Activated naive CD4-positive, alpha-beta T cell treated with anti-CD3 and anti-CD28 coated beads, Interleukin-2, amount 50 U/mL, for 24 hours (primary cell): ENCODE data around the gene RANBP3L.
"Not testable (repeated sequence)": the region's sequence is repeated elsewhere in the genome, so short reads cannot be mapped to it uniquely, and the experiment has no call there.

Experiments used
- H3K27ac Mint-ChIP-seq: one replicate; pipeline ENCODE4 v1.8.0; 2021; ENCODE audit warnings: mild to moderate bottlenecking, mixed read lengths
- H3K27me3 Mint-ChIP-seq: one replicate; pipeline ENCODE4 v1.8.0; 2021; ENCODE audit warnings: mixed read lengths
- H3K36me3 Mint-ChIP-seq: one replicate; pipeline ENCODE4 v1.8.0; 2021; ENCODE audit warnings: mixed read lengths
- H3K4me1 Mint-ChIP-seq: one replicate; pipeline ENCODE4 v1.8.0; 2021; ENCODE audit warnings: mixed read lengths
- H3K4me3 Mint-ChIP-seq: one replicate; pipeline ENCODE4 v1.8.0; 2021; ENCODE audit warnings: mild to moderate bottlenecking, mixed read lengths
- H3K9me3 Mint-ChIP-seq: one replicate; pipeline ENCODE4 v1.8.0; 2021; ENCODE audit warnings: mixed read lengths

RANBP3L gene, protein sequence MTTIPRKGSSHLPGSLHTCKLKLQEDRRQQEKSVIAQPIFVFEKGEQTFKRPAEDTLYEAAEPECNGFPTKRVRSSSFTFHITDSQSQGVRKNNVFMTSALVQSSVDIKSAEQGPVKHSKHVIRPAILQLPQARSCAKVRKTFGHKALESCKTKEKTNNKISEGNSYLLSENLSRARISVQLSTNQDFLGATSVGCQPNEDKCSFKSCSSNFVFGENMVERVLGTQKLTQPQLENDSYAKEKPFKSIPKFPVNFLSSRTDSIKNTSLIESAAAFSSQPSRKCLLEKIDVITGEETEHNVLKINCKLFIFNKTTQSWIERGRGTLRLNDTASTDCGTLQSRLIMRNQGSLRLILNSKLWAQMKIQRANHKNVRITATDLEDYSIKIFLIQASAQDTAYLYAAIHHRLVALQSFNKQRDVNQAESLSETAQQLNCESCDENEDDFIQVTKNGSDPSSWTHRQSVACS

DNA sequence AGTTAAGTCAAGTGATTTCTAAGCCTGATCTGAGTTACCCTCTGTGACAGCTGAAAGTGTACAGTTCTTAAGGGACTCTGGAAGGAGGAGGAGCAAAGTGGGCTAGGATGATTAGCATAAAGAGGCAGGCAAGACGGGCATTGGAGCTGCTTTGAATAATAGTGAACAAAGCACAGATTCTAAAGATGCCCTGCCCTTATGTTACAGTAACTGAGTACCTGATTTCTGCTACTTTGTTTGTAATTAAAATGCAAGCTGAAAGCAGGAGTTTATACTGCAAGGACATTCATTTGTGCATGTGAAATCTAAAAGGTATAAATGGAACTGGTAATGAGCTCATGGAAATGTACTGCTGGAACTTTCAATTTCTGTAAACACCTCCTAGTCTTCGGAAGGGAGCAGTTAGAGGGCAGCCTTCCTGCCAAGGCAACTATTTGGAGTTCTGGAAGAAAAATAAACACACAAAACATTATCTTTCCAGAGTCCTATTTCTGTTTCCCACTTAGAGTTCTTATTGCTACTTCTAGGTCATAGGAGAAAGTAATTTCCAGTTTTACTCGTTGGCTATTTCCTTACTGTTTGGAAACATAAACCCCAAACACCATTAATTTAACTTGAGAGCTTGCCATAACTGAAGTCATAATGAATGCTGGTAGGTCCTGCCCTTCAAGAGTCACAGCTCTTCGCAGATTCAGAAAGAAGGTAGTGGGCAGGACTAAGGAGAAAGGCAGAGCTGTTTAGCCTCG lies at the start of gene RANBP3L:
Gene RANBP3L, minus strand, starts transcription at position 45 of the 746 bp plus-strand sequence. CDS start 486 bp downstream, outside the sequence.
- H3K4me1 Mint-ChIP-seq, result peaks cover 9% of the 10 kb centered on the region
- H3K36me3 Mint-ChIP-seq, result no peaks in the 10 kb centered on the region
- no peak within 1 kb of the TSS for H3K4me3 Mint-ChIP-seq
- H3K9me3 Mint-ChIP-seq, result no peaks in the 10 kb centered on the region
- H3K27ac Mint-ChIP-seq, result no peak within 1 kb of the TSS
- H3K27me3 Mint-ChIP-seq, result peaks cover 1% of the 10 kb centered on the region

- Mint-ChIP-seq H3K4me1 (no peaks in the 10 kb centered on the region), H3K9me3 (no peaks in the 10 kb centered on the region), H3K27ac (no peak overlapping the region), H3K27me3 (peaks cover 8% of the 10 kb centered on the region), H3K4me3 (no peak overlapping the region), H3K36me3 (no peaks in the 10 kb centered on the region)
Measured at GRCh38 chr5:36346896-36347690, 45.4 kb upstream of the RANBP3L start.

- no peaks in the 10 kb centered on the region for H3K4me1 Mint-ChIP-seq
- H3K27ac Mint-ChIP-seq, result no peak overlapping the region
- no peaks in the 10 kb centered on the region for H3K36me3 Mint-ChIP-seq
- no peak overlapping the region for H3K4me3 Mint-ChIP-seq
- peaks cover 9% of the 10 kb centered on the region for H3K27me3 Mint-ChIP-seq
- H3K9me3 Mint-ChIP-seq, result no peaks in the 10 kb centered on the region
Measured at GRCh38 chr5:36344899-36345298, 43.2 kb upstream of the RANBP3L start.

- H3K9me3 Mint-ChIP-seq, H3K27ac Mint-ChIP-seq, H3K36me3 Mint-ChIP-seq, H3K4me3 Mint-ChIP-seq, H3K27me3 Mint-ChIP-seq, H3K4me1 Mint-ChIP-seq: not testable (repeated sequence)
Measured at GRCh38 chr5:36341720-36342119, 40.0 kb upstream of the RANBP3L start.

GRCh38 chr5:36337597-36337996 lies 35.9 kb upstream of the RANBP3L start:
- Mint-ChIP-seq H3K27me3 (peaks cover 11% of the 10 kb centered on the region), H3K9me3 (no peaks in the 10 kb centered on the region), H3K4me3 (no peak overlapping the region), H3K36me3 (no peaks in the 10 kb centered on the region), H3K27ac (no peak overlapping the region), H3K4me1 (no peaks in the 10 kb centered on the region)

GRCh38 chr5:36334315-36334714 lies 32.6 kb upstream of the RANBP3L start:
- no peak overlapping the region for H3K27ac Mint-ChIP-seq
- H3K27me3 Mint-ChIP-seq, result peaks cover 3% of the 10 kb centered on the region
- H3K9me3 Mint-ChIP-seq, result no peaks in the 10 kb centered on the region
- no peak overlapping the region for H3K4me3 Mint-ChIP-seq
- H3K4me1 Mint-ChIP-seq, result no peaks in the 10 kb centered on the region
- H3K36me3 Mint-ChIP-seq, result no peaks in the 10 kb centered on the region

DNA sequence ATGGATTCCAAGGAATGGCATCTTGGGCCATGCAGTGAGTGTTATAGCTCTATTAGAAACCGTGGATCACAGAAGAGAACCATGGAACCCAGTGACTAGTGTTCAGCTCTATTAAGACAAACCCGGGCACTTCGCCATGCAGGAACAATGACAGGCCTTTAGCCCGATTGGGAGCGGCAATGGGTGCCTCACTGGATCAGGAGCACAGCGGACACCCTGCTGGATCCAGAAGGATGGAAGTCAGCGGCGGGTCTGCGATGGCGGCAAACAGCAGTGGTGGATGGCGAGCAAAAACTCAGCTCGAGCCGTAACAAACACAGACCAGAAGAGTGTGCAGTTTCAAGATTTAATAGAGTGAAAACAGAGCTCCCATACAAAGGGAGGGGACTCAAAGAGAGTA lies 31.0 kb upstream of the RANBP3L start:
- H3K9me3 Mint-ChIP-seq, H3K27ac Mint-ChIP-seq, H3K27me3 Mint-ChIP-seq, H3K4me3 Mint-ChIP-seq, H3K4me1 Mint-ChIP-seq, H3K36me3 Mint-ChIP-seq: not testable (repeated sequence)

DNA sequence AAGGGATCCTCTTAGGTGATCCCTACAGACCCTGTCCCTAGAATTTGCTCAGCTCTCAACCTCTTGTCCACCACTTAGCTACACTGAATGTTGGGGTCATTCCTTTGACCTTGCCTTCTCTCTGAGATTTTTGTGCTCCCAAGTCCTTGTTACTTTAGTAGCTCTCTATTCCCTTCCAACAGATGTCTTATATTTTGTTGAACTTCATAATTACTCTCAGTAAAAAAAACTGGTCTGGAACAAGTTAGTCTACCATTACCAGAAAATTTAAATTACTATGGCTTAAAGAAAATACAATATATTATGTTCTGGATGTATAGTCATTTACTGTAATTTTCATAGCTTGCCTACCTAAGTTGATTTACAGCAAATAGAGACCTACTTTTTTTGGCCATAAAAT lies 23.5 kb upstream of the RANBP3L start:
- H3K36me3 Mint-ChIP-seq, result no peaks in the 10 kb centered on the region
- no peak overlapping the region for H3K27ac Mint-ChIP-seq
- peaks cover 7% of the 10 kb centered on the region for H3K27me3 Mint-ChIP-seq
- H3K4me3 Mint-ChIP-seq, result no peak overlapping the region
- no peaks in the 10 kb centered on the region for H3K4me1 Mint-ChIP-seq
- H3K9me3 Mint-ChIP-seq, result no peaks in the 10 kb centered on the region

GRCh38 chr5:36323926-36324781 lies 22.5 kb upstream of the RANBP3L start:
- no peaks in the 10 kb centered on the region for H3K36me3 Mint-ChIP-seq
- H3K4me3 Mint-ChIP-seq, result no peak overlapping the region
- H3K9me3 Mint-ChIP-seq, result no peaks in the 10 kb centered on the region
- no peak overlapping the region for H3K27ac Mint-ChIP-seq
- peaks cover 13% of the 10 kb centered on the region for H3K27me3 Mint-ChIP-seq
- no peaks in the 10 kb centered on the region for H3K4me1 Mint-ChIP-seq

DNA sequence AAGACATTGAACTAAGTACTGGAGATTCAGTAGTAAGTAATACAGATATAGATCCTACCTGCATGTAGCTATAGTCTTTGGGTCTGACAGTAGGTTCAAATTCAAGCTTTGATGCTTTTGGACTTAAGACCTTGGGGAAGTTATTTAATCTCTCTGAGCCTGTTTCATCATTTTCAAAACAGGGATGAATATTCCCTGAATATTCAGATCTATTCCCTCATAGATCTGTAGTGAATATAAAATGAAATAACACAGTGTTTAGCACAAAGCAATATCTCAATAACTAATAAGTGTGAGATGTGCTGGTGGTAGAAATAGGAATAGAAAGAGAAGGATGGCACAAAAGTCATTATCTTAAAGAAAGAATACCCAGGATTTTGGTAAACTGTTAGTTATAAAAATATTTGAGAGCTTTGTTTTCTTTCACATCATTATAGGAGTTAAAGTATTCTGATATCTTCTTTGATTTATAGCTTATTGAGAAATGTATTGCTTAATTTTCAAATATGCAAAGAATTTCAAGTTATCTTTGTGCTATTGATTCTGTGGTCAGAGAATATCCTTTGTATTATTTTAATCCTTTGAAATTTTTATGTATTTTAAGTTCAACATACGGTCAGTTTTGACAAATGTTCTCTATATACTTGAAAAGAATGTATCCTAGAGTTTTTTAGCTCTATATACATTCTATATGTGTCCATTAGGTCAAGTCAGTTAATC lies 11.4 kb upstream of the RANBP3L start:
- Mint-ChIP-seq H3K36me3 (no peaks in the 10 kb centered on the region), H3K9me3 (no peaks in the 10 kb centered on the region), H3K27ac (no peak overlapping the region), H3K4me1 (no peaks in the 10 kb centered on the region), H3K4me3 (no peak overlapping the region), H3K27me3 (peaks cover 30% of the 10 kb centered on the region)

GRCh38 chr5:36311956-36312355 lies 10.3 kb upstream of the RANBP3L start:
- no peaks in the 10 kb centered on the region for H3K36me3 Mint-ChIP-seq
- H3K4me3 Mint-ChIP-seq, result no peak overlapping the region
- H3K27ac Mint-ChIP-seq, result no peak overlapping the region
- no peaks in the 10 kb centered on the region for H3K4me1 Mint-ChIP-seq
- peaks cover 19% of the 10 kb centered on the region for H3K27me3 Mint-ChIP-seq
- H3K9me3 Mint-ChIP-seq, result no peaks in the 10 kb centered on the region

DNA sequence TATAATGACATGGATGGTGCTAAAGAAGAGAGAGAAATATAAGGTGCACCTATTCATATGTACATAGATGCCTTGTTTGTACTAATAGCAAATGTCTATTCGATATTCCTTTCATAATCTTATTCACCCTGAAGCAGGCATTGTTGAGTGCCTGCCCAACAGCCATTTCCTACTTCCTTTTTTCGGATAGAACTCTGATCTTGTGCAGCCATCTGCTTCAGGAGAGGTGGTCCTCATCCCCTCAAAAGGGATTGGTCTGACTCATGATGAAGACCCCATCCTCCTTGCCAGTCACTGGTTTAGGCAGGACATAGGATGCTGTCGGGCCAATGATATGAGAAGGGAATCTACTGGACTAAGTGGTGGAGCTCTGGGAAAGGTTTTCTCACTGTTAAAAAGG lies 8.4 kb upstream of the RANBP3L start:
- Mint-ChIP-seq H3K9me3 (no peaks in the 10 kb centered on the region), H3K4me1 (no peaks in the 10 kb centered on the region), H3K27ac (no peak overlapping the region), H3K27me3 (peaks cover 13% of the 10 kb centered on the region), H3K4me3 (no peak overlapping the region), H3K36me3 (no peaks in the 10 kb centered on the region)

- no peaks in the 10 kb centered on the region for H3K9me3 Mint-ChIP-seq
Measured at GRCh38 chr5:36305571-36306326, 4.0 kb upstream of the RANBP3L start.

More at GRCh38 chr5:36305571-36306326, 4.0 kb upstream of the RANBP3L start:
- Mint-ChIP-seq H3K27ac (no peak overlapping the region), H3K36me3 (no peaks in the 10 kb centered on the region), H3K27me3 (peaks cover under 1% of the 10 kb centered on the region), H3K4me3 (no peak overlapping the region), H3K4me1 (peaks cover 9% of the 10 kb centered on the region)
